ENCODE data around the gene POU6F2. TPM values are rescaled to one million over a fixed set of nuclear protein-coding genes. Genes with fewer than 3 reads are reported as not detected.
"Not testable (repeated sequence)": the region's sequence is repeated elsewhere in the genome, so short reads cannot be mapped to it uniquely, and the experiment has no call there.

Gene POU6F2
- polyA plus RNA-seq, 12 donors, result 0.05 to 0.23 (median 0.11) TPM; not detected in 5

DNA sequence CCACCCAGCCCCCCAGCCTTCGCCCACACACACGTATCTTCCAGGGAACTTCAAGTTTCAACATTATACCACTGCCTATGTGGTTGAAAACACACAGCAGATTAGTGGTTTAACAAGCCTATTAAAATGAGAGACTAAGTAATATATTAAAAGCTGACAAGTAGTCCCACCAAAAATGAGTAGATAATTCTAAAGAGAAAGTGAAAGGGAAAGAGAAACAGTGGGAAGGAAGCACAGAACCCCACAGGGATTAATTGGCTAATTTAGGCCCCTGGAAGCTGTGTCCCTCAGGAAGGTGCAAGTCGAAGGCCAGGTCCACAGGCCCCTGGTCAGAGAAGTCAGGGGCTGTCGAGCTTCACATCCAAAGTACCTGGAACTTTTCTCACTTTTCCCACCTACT, 378.0 kb downstream of the POU6F2 start:
- DNase-seq, result no peak

DNA sequence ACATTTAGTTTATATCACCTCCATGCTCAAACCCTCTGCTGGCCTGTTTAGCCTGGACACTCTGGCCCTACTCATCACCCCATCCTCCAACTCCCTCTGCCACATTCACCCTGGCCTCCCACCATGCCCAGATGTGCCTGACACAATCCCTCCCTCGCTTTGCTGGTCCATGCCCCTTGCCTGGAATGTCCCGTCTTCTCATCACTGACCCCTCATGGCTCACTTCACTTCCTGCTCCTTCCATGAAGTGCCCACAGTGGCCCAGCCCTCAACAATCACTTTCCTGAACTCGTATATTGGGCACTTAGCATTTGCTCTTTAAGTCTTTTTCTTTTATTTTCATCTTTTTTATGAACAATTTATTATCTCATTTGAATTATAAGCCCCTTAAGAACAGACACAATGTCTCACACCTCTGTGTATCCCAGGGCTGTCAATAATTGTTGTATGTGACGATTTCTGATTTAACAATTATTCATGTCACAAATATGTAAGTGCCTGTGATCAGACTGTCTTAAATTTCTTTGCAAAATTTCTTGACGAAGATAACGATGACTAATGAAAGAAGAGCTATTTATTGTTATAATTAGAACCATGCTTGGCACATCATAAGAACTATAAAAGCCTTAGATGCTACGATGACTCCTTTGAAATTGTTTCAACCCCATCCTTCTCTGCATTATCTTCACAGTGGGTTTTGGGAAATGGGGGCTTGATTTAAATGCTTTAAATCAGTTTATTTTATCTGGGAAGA, 378.6 kb downstream of the POU6F2 start:
- no peak for DNase-seq

DNA sequence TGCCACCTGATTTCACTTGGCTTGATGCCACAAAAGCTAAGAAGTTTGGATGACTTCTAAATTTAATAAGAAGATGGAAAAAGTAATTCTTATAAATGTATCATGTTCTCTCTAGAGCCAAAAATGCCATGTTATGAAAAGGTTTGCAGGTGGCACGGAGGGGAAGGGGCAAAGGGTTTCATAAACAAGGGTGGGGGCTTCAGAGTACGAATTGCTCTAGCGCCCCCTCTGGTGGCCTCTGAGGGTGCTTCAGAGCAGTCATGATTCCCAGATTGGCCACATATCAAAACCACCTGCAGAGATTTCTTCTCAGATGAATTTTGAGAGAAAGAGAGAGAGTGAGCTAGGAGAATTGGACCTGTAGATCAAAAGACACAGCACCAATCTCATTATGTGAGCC, 379.9 kb downstream of the POU6F2 start:
- DNase-seq, result no peak

DNA sequence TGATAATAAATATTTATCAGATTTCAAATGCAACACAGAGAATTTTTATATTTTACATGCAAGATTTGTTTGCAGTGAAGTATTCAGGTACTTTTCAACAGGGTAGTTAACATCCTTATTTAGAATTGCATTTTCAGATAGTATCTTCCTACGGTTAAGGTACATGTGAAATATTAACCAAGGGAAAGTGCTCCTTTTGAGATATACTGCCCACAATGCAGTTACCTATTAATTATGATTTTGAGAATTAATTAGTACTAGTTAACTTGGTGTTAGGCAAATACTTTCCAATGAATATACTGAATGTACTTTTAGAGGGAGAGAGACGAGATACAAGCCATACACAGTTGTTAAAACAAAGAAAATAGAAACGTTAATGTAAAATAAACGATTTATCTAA, 382.3 kb downstream of the POU6F2 start:
- no peak for DNase-seq

DNA sequence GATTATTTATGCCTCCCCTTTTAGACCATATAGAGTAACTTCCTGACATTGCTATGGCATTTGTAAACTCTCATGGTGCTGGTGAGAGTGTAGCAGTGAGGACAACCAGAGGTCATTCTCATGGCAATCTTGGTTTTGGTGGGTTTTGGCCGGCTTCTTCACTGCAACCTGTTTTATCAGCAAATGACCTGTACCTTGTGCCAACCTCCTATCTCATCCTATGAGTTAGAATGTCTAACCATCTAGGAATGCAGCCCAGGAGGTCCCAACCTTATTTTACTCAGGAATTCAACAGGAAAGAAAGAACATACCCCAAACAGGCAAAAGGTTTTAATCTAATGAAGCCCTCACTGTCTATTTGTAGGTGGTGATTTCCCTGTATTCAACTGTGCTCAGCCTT, 383.1 kb downstream of the POU6F2 start:
- no peak for DNase-seq

DNA sequence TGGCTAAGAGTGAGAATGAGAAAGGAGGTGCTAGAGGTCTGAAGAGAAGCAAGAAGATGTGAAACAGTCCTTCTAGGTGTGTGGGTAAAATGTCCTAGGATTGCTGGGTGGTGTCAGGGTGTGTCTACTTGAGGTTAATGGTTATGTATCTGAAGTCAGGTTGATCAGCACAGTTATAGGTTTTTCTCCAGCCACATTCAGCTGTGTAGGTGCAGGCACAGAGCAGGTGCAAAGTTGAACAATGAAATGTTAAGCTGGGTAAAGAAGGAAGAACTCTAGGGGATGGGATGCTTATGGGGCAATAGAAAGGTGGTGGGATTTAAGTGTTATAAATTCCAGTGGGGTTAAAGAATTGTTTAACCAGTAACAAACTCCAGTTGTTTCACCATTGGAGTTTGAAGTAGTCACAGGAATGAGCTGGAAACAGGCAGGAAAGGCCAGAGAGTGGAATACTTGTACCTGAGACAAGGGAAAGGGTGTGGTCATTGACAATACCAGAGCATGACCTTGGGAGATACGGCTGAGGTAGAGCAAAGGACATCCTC, 388.1 kb downstream of the POU6F2 start:
- DNase-seq, result no peak

DNA sequence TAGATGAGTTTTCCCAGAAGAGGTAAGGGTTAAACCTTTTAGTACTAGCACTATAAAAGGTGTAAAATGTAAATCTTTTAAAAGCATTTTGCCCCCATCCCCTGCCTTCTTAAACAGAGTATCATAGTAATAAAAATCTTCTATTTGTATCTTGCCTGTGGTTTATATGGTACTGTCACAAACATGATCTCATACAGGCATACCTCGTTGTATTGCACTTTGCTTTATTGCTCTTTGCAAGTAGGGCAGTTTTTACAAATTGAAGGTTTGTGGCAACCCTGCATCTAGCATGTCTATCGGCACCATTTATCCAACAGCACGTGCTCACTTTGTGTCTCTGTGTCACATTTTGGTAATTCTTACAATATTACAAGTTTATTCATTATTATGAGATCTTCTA, 389.7 kb downstream of the POU6F2 start:
- no peak for DNase-seq

DNA sequence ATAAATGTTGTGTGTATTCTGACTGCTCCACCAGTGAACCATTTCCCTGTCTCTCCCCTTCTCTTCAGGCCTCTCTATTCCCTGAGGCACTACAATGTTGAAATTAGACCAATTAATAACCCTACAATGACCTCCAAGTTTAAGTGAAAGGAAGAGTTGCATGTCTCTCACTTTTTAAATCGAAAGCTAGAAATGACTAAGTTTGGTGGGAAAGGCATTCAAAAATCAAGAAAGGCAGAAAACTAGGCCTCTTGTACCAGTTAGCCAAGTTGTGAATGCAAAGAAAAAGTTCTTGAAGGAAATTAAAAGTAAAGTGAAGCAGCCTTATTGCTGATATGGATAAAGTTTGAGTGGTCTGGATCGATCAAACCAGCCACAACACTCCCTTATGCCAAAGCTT, 390.2 kb downstream of the POU6F2 start:
- no peak for DNase-seq

DNA sequence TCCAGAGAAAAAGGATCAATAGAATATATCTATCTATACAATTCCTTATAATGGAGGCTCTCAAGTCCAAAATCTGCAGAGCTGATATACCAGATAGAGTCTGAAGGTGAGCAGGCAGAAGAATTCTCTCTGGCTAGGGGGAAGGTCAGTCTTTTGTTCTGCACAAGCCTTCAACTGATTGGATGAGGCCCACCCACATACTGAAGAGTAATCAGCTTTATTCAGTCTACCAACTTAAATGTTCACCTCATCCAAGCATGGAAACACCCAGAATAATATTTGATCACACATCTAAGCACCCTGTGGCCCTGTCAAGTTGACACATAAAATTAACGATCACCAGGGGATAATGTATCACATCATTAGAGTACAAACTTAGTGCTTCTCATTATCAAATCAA, 394.7 kb downstream of the POU6F2 start:
- no peak for DNase-seq

DNA sequence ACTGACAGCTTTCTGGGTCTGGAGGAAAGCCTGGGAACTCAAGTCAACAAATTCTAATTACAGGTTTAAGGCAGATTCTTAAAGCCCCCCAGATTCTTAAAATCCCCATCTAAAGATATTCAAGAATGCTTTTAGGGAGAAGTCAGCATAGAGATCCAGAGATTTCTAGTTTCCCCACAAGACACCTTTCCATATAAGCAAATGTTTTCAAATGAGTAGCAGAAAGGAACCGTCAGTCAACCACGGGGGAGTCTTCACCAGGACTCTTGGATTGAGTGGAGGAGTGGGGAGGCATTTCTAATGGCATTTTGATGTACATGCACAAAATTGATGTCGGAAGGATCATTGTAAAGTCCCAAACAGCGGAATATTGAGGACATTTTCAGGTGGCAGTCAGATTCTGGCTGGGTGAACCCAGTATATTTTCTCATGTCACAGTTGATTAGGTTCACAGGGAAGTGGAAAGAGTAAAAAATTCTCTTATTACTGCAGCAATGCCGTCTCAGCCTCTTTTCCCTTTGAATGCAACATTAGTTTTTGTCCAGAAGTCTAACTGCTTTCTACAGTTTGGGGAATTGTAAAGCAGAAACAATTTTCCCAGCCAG, 396.8 kb downstream of the POU6F2 start:
- no peak for DNase-seq

DNA sequence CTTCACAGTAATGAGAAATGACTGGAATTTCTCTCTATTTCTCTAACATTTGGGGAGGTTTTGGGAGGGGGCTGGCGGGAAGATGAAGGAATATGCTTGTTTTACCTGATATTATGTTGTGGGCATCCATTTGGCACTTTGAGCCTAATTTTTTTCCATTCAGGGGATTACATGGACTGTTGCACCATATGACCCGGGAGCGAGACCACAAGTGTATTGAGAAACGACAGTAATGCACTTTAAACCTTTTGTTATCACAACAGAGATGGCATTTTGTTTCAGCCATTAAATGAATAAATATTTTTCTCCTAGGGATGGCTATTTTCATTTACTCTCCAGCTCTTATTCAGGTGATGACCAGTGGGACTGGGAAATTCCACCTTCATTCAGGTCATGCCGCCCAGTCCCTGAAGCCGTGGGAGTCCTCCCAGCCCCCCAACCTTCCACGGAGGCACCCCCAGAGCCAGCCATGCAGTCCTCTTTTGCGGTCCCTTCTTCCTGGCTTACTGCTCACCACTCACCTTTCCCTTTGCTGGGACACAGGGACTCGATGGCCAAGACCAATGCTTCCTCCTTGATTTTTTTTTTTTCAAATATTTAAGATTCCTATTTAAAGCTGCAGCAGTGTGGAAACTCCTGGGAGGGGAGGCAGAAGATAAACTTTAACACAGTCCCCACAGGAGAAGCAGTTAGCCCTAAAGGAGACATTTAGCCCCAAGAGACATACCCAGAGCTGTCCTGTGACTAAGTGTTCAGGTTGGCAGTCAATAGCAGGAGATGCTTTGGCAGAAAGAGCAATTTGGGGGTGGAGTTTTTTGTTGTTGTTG, 397.6 kb downstream of the POU6F2 start:
- no peak for DNase-seq

DNA sequence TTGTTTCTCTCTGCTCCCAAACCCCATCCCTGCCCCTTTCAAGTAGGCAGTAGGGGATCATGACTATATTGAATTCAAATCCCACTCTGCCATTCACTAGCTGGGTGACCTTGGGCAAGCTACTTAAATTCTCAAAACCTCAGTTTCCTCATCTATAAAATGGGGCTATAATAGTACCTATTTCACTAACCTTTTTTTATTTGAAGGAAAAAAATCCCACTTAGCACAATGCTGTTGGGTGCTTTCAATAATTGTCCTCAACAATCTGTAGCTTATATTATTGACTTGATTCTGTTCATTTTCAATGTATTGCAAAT, 398.1 kb downstream of the POU6F2 start:
- no peak for DNase-seq

DNA sequence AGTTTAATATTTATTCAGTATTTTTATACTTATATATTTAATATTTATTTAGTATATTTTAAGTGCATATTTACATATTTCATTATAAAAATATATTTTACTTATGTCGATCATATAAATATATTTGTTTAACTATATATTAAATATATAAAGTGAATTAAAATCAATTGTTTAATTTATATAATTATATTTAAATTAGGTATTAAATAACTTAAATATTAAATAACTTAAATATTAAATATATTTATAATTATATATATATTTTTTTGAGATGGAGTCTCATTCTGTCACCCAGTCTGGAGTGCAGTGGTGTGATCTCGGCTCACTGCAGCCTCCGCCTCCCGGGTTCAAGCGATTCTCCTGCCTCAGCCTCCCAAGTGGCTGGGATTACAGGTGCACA, 399.2 kb downstream of the POU6F2 start:
- not testable (repeated sequence) for DNase-seq

DNA sequence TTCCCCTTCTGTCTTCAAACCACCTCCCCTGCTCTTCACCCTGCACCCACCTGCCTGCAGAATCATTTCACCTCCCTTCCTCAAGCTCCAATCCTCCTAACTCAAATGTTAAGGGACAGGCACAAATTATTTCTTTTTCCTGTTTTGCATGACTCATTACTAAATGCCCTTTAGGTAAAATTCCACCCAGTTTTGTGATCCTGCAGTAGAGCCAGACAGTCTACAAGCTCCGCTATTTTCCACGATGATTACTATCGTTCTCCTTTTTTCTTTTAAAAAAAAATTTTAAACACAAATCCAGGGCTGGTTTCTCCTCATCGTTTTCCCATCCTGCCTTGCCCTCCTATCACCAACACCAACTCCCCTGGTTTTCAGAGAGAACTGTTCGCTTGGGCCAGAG, 401.7 kb downstream of the POU6F2 start:
- no peak for DNase-seq

DNA sequence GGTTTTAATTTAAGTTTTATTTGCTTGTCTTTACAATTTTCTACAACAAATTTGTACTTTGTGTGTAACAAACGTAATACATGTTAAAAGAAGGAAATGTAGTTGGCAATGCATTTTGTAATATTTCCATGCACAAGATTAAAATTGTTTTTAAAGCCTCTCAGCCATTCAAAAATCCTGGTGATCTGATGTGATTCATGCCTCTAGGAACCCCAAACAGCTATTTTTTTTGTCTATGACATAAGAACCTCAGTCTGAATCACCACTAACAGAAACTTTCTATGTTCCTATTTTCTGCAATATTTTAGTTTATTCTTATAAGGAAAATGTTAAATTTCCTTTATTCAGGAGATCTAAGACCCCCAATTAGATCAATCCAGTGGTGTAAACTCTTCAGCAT, 405.4 kb downstream of the POU6F2 start:
- DNase-seq, result no peak

DNA sequence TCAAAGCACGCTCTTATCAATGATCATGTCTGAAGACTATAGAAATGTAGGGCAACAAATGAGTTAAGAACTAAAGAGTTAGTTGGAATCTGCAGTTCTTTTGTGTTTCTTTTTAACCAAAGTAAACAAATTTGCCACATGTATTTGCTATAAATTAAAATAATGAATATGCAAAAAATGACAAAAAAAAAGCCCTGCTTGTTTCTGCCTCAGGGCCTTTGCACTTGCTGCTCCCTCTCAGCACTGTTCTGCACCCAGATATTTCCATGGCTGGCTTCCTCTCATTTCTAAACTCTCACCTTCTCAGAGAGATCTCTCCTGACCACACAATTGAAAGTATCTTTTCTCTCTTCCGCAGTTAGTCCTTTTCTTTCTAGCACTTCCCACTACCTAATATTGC, 406.7 kb downstream of the POU6F2 start:
- no peak for DNase-seq

DNA sequence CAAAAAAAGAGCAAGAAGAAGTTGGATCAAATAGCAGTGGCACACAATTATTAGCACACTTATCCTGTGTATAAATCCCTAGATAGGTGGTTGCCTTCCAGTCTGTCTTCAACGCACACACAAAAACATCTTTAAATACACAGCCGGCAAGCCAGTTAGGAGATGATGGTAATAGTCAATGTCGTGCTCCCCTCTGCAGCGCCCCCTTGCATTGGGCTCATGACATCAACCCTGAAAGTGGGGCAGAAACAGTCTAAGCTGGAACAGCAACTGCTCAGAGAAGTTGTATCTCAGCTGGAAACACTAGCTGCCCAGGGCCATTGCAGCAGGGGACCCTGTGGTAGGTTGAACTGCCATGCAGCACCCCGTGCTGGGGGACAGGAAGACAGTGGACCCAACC, 409.0 kb downstream of the POU6F2 start:
- DNase-seq, result no peak

DNA sequence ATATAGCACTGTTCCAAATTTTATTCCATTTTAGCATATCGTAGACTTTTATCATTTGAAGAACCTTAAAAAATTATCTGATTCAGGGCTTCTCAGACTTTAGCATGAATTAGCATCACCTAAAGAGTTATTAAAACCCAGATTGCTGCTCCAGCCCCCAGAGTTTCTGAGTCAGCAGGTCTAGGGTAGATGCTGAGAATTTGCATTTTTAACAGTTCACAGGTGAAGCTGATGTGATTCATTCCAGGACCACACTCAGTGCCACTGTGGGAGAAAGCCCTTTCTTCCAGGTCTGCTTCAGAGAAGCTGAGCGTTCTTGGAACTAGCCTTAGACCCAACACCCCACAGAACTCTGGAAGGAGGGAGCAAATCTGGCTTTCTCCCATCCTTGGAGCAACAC, 414.4 kb downstream of the POU6F2 start:
- DNase-seq, result no peak

DNA sequence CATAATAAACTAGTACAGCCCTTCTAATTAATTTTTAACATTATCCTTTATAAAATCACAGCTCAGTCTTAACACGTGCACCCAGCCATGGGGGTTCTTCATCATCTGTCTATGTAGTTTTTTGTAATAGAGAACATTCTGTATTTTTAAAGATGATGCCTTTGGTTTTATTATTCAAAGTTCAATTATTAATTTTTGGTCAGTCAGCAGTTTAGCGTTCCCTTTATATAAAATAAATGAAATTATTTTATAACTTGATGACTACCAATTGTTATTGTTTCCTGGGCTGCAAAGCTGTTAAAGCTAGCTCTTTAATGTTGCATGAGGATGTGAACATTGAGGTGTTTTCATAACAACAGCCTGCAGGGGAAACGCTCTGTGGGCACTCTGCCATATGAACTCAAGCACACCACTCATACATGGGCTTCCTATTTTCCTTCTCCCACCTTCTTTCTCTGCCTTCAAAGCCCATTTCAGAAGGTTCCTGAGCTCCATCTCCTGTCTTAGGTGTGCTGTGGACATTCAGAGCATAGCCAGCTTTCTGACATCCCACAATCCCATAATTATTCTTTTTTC, 416.5 kb downstream of the POU6F2 start:
- DNase-seq, result no peak

DNA sequence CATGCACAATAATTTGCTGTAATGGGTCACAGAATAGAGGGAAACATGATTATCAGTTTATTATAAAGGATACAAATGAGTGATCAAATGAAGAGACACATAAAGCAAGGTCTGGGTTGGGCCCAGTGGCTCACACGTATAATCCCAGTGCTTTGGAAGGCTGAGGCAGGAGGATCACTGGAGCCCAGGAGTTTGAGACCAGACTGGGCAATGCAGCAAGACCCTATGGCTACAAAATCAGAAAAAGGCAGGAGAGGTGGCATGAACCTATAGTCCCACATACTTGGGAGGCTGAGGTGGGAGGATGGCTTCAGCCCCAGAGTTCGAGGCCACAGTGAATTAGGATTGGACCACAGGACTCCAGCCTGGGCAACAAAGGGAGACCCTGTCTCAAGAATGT, 421.7 kb downstream of the POU6F2 start:
- DNase-seq, result no peak

DNA sequence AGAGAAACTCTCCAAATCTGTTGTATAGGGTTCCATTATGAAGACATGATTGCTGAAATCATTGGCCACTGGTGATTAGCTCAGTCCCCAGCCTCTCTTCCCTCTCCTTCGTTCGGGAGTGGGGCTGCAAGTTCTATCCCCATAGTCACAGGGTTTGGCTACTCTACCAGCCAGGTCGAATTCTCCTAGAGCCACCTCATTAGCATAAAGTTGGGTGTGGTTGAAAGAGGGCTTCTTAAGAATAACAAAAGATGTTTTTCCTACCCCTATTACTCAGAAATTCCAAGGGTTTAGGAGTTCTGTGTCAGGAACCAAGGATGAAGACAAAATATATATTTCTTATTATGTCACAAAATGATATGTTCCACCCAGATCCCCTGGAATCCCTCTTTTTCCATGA, 422.3 kb downstream of the POU6F2 start:
- DNase-seq, result no peak

DNA sequence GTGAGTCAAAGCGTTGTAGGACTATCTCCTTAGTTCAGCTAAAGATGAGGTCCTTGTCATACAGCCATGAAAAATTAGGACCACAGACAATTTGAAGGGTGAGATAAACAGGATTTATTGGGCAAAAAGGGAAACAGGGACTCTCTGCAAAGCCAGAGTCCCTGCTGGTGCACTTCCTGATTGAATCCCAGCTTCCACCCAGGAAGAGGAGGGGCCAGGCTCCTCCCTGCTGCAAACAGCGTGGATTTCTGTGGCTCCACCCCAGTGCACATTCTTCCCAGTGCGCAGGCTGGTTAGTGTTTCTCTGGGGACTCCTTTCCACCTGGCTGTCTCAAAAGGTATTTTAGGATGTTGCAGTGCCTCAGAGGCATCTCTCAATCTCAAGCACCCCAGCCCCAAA, 423.1 kb downstream of the POU6F2 start:
- DNase-seq, result no peak

DNA sequence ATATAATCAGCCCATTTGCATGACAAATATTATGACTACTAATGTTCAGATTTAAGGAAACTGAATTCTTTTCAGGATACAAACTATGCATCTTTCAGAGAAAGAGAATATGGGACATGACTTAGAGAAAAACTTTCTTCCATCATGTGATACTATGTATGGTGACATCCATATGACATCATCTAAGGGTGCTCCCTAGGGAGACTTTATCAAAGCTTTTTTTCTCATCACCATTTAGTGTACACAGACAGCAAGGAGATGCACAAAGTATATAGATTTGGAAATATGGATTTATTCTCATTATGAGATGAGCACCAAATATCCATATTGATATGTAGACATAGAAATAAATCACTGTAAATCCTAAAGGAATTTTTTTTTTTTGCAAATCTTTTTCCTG, 424.3 kb downstream of the POU6F2 start:
- DNase-seq, result no peak
